HCT116 (cell line): ENCODE measurements around the gene PRKCH. TPM values are rescaled to one million over a fixed set of nuclear protein-coding genes. Genes with fewer than 3 reads are reported as not detected.

Experiments used
- ATAC-seq: fragments of 200-7000 bp; cut with Tn5 transposase; 2 replicates; pipeline ENCODE4 v1.9.1; 2020; ENCODE audit warnings: mild to moderate bottlenecking, moderate library complexity
- BruUV-seq: library from RNA; stranded (reverse); fragments of 400-500 nt; replicated peaks from 2 replicates; lab custom pipeline; 2021; lab: Mats Ljungman, UMichigan
- CTCF ChIA-PET: fragments of 300-600 bp; sonication (Branson Sonifier 250); formaldehyde crosslinking; loops from one replicate; lab custom pipeline; 2021; ENCODE audit warnings: antibody characterized with exemption; lab: Charles Lee
- POLR2A ChIA-PET: fragments of 300-600, 350-600 bp; sonication (Branson Sonifier 250); formaldehyde crosslinking; loops from one replicate; lab custom pipeline; 2021; ENCODE audit warnings: antibody characterized with exemption; lab: Charles Lee
- RAD21 ChIA-PET, 2 experiments: fragments of 300-600 bp; sonication (Branson Sonifier 250); formaldehyde crosslinking; loops; one replicate each; lab custom pipeline; 2023; ENCODE audit warnings: low total read pairs in 2 of 2; ENCODE audit not compliant: uncharacterized antibody in 2 of 2, unreplicated experiment in 2 of 2, low non-redundant PET in 1 of 2; lab: Charles Lee
- DNase-seq: peaks from one replicate; pipeline ENCODE4 v3.0.0-alpha.2; 2010; ENCODE audit warnings: low read depth, low spot score
- H2AFZ ChIP-seq: fragments of 200-600 bp; shearing (Covaris generic), sonication (generic); 2 replicates; pipeline ENCODE4 v1.6.1; 2017; ENCODE audit warnings: low read depth, mixed run types, mixed read lengths, antibody characterized with exemption, low read length; ENCODE audit not compliant: poor library complexity, severe bottlenecking
- H3K27ac ChIP-seq: 2 replicates; pipeline ENCODE4 v1.5.1; 2012; ENCODE audit warnings: low read depth, low read length
- H3K27me3 ChIP-seq: fragments of 200-600 bp; sonication (generic); 2 replicates; pipeline ENCODE4 v1.6.1; 2016; ENCODE audit warnings: mixed run types, low read length, mixed read lengths; ENCODE audit not compliant: insufficient read depth
- H3K36me3 ChIP-seq, 2 experiments: fragments of 200-500 bp in 1 of 2; fragments of 200-600 bp in 1 of 2; sonication (Bioruptor generic) in 1 of 2; sonication (generic) in 1 of 2; 2 replicates each; pipeline versions ENCODE4 v1.5.1 to v1.6.1; 2014 to 2016; ENCODE audit warnings: low read length in 2 of 2, inconsistent platforms in 1 of 2, mixed read lengths in 1 of 2, mixed run types in 1 of 2; ENCODE audit not compliant: insufficient read depth in 2 of 2, control insufficient read depth in 1 of 2
- H3K4me1 ChIP-seq, 2 experiments: fragments of 200-600 bp in 1 of 2; sonication (generic) in 1 of 2; 2 replicates each; pipeline versions ENCODE4 v1.5.1 to v1.6.1; 2012 to 2017; ENCODE audit warnings: low read length in 2 of 2, inconsistent platforms in 1 of 2, mild to moderate bottlenecking in 1 of 2, mixed read lengths in 1 of 2, mixed run types in 1 of 2, moderate library complexity in 1 of 2; ENCODE audit not compliant: insufficient read depth in 2 of 2, control insufficient read depth in 1 of 2
- H3K4me2 ChIP-seq: fragments of 200-600 bp; sonication (generic); 2 replicates; pipeline ENCODE4 v1.6.1; 2017; ENCODE audit warnings: mixed run types, low read length, mixed read lengths
- H3K4me3 ChIP-seq, 2 experiments: fragments of 200-600 bp in 1 of 2; sonication (generic) in 1 of 2; replicated peaks in 1 of 2; 2 replicates each; pipeline ENCODE4 v1.5.1; 2011 to 2016; ENCODE audit warnings: low read length in 2 of 2, control low read depth in 1 of 2, low read depth in 1 of 2, mild to moderate bottlenecking in 1 of 2, mixed read lengths in 1 of 2, mixed run types in 1 of 2
- H3K79me2 ChIP-seq: fragments of 200-600 bp; sonication (generic); 2 replicates; pipeline ENCODE4 v1.6.1; 2017; ENCODE audit warnings: mild to moderate bottlenecking, mixed run types, low read length, moderate library complexity, mixed read lengths; ENCODE audit not compliant: insufficient read depth
- H3K9ac ChIP-seq: fragments of 200-600 bp; sonication (generic); 2 replicates; pipeline ENCODE4 v1.6.1; 2016; ENCODE audit warnings: low read length, mixed read lengths
- H3K9me2 ChIP-seq: fragments of 200-600 bp; sonication (generic), shearing (Covaris generic); 2 replicates; pipeline ENCODE4 v1.6.1; 2017; ENCODE audit warnings: mixed run types, mild to moderate bottlenecking, moderate library complexity; ENCODE audit not compliant: insufficient read depth
- H3K9me3 ChIP-seq, 2 experiments: fragments of 200-500 bp in 1 of 2; fragments of 200-600 bp in 1 of 2; sonication (Bioruptor generic) in 1 of 2; sonication (generic) in 1 of 2; 2 replicates each; pipeline ENCODE4 v1.6.1; 2014 to 2017; ENCODE audit warnings: low read length in 2 of 2, mixed read lengths in 2 of 2, inconsistent platforms in 1 of 2, low read depth in 1 of 2, mild to moderate bottlenecking in 1 of 2, mixed run types in 1 of 2, moderate library complexity in 1 of 2; ENCODE audit not compliant: control insufficient read depth in 1 of 2, insufficient read depth in 1 of 2
- H4K20me1 ChIP-seq: fragments of 200-600 bp; sonication (generic), shearing (Covaris generic); 2 replicates; pipeline ENCODE4 v1.6.1; 2017; ENCODE audit warnings: mixed run types, mild to moderate bottlenecking, moderate library complexity; ENCODE audit not compliant: insufficient read depth
- ATF3 ChIP-seq: IDR thresholded peaks from 2 replicates; pipeline ENCODE4 v1.6.1; 2012
- CBX3 ChIP-seq: IDR thresholded peaks from 2 replicates; pipeline ENCODE4 v1.6.1; 2012; ENCODE audit warnings: low read depth
- CEBPB ChIP-seq: IDR thresholded peaks from 2 replicates; pipeline ENCODE4 v1.6.1; 2012; ENCODE audit warnings: low read depth
- CTCF ChIP-seq, 3 experiments: fragments of 200-600 bp in 1 of 3; sonication (generic) in 1 of 3; IDR thresholded peaks in 2 of 3; conservative IDR thresholded peaks in 1 of 3; 2 replicates each; pipeline ENCODE4 v1.5.1; 2012 to 2017; ENCODE audit warnings: low read depth in 2 of 3, low read length in 2 of 3, antibody characterized with exemption in 1 of 3, borderline replicate concordance in 1 of 3, control low read depth in 1 of 3, mild to moderate bottlenecking in 1 of 3, mixed read lengths in 1 of 3, mixed run types in 1 of 3, moderate library complexity in 1 of 3; ENCODE audit not compliant: insufficient read depth in 1 of 3
- EGR1 ChIP-seq: IDR thresholded peaks from 2 replicates; pipeline ENCODE4 v1.6.1; 2012; ENCODE audit warnings: low read depth
- ELF1 ChIP-seq: IDR thresholded peaks from 2 replicates; pipeline ENCODE4 v1.6.1; 2012; ENCODE audit warnings: low read depth, borderline replicate concordance
- FOSL1 ChIP-seq: IDR thresholded peaks from 2 replicates; pipeline ENCODE4 v1.6.1; 2012; ENCODE audit warnings: low read depth
- JUND ChIP-seq: IDR thresholded peaks from 2 replicates; pipeline ENCODE4 v1.6.1; 2012
- POLR2A ChIP-seq: IDR thresholded peaks from 2 replicates; pipeline ENCODE4 v1.7.0; 2011; ENCODE audit warnings: borderline replicate concordance; ENCODE audit not compliant: insufficient read depth, insufficient read length; ENCODE audit errors: extremely low read depth
- POLR2AphosphoS5 ChIP-seq: IDR thresholded peaks from 2 replicates; pipeline ENCODE4 v1.6.1; 2011; ENCODE audit warnings: mild to moderate bottlenecking, low read depth, low read length, moderate library complexity
- RAD21 ChIP-seq: IDR thresholded peaks from 2 replicates; pipeline ENCODE4 v1.6.1; 2012; ENCODE audit warnings: low read depth, mild to moderate bottlenecking
- REST ChIP-seq: IDR thresholded peaks from 2 replicates; pipeline ENCODE4 v1.6.1; 2012; ENCODE audit warnings: low read depth
- SIN3A ChIP-seq: IDR thresholded peaks from 2 replicates; pipeline ENCODE4 v1.6.1; 2012; ENCODE audit warnings: low read depth
- SRF ChIP-seq: IDR thresholded peaks from 2 replicates; pipeline ENCODE4 v1.6.1; 2012; ENCODE audit warnings: low read depth
- TCF7L2 ChIP-seq: IDR thresholded peaks from 2 replicates; pipeline ENCODE4 v1.7.0; 2011; ENCODE audit warnings: borderline replicate concordance, inconsistent platforms; ENCODE audit not compliant: insufficient read depth, insufficient read length; ENCODE audit errors: extremely low read depth
- YY1 ChIP-seq: IDR thresholded peaks from 2 replicates; pipeline ENCODE4 v1.6.1; 2011; ENCODE audit warnings: low read length, low read depth, moderate library complexity, mild to moderate bottlenecking; ENCODE audit not compliant: insufficient replicate concordance; ENCODE audit errors: extremely low read depth
- ZBTB33 ChIP-seq: IDR thresholded peaks from 2 replicates; pipeline ENCODE4 v1.6.1; 2011; ENCODE audit warnings: mild to moderate bottlenecking, low read length, moderate library complexity; ENCODE audit not compliant: insufficient replicate concordance; ENCODE audit errors: extremely low read depth
- ZFX ChIP-seq: fragments of 450-650 bp; IDR thresholded peaks from 2 replicates; pipeline ENCODE4 v1.6.1; 2017
- ZNF274 ChIP-seq: fragments of 200-500 bp; sonication (Bioruptor generic); IDR thresholded peaks from 2 replicates; pipeline ENCODE4 v1.6.1; 2014; ENCODE audit warnings: mild to moderate bottlenecking, low read depth, low read length, inconsistent platforms
- intact Hi-C: fragments of 100-400 bp; cut with micrococcal nuclease; formaldehyde crosslinking; loops from 2 replicates; pipeline ENCODE4 v1.10.0; 2022
- total RNA-seq: library from RNA; stranded (reverse); gene quantifications from one replicate; pipeline ENCODE4 v1.2.1, GENCODE V29; 2021; ENCODE audit not compliant: unreplicated experiment
- TF ChIP-seq, protein P1 (sequence below): IDR thresholded peaks from 2 replicates; pipeline ENCODE4 v1.6.1; 2012

Gene PRKCH
- total RNA-seq, 1 experiment from 2014 or later = 16.6 TPM

DNA sequence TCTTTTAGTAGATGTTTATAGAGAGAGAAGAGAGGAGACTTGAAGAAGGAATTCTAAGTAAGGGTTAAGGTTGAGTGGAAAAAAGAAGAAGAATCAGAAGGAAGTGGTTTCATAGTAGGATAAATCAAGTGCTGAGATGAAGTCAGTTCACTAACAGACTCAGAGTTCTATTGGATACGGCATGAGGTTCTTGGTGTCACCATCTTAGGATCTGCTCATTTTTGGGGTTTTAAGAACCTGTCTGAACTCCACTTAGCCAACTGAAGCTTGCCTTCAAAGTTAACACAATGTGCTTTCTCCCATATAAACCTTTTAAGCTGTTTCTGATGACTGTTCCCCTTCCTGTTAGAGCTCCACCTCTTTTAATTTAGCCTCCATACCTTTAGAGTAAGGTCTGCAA is 152.6 kb downstream of the PRKCH start:
- Histone ChIP-seq H3K9ac (no peak overlapping the region), H3K79me2 (no peaks in the 10 kb centered on the region), H4K20me1 (no peaks in the 10 kb centered on the region), H3K27ac (no peak overlapping the region), H3K4me1 (peaks cover 37 to 45% of the 10 kb centered on the region in 2 experiments), H3K9me3 (no peaks in the 10 kb centered on the region), H3K4me3 (no peak overlapping the region), H3K36me3 (no peaks in the 10 kb centered on the region), H3K9me2 (no peaks in the 10 kb centered on the region), H2AFZ (no peak overlapping the region), H3K4me2 (no peak overlapping the region), H3K27me3 (no peaks in the 10 kb centered on the region)
- ChIA-PET POLR2A (no interaction called here), RAD21 (no interaction called here), CTCF (interaction anchor here (1.6 to 3.5 kb wide), 2 partner anchors 89 to 364 kb away, joined by 3 to 19 read pairs; no protein-coding TSS in a partner anchor)
- DNase-seq = no peak
- ATAC-seq = no peak
- no TSS peak for BruUV-seq
- intact Hi-C loops = no loop called here
- TF ChIP-seq CTCF (IDR thresholded peaks at IDR 0.05 in 2 of 3, conservative IDR thresholded peaks at IDR 0.05 in 1 of 3; ENCODE audit: borderline replicate concordance in 1 of 3, insufficient read depth in 1 of 3, low read depth in 2 of 3, low read length in 2 of 3) (no peak), ZFX (no peak), RAD21 (no peak), FOSL1 (no peak), EGR1 (no peak), SIN3A (no peak), SRF (no peak), ATF3 (no peak), CBX3 (no peak), CEBPB (no peak), ZBTB33 (no peak), REST (no peak), ELF1 (no peak), YY1 (no peak), ZNF274 (no peak), POLR2AphosphoS5 (no peak), JUND (no peak), TCF7L2 (no peak), POLR2A (no peak)
- TF ChIP-seq, protein P1, sequence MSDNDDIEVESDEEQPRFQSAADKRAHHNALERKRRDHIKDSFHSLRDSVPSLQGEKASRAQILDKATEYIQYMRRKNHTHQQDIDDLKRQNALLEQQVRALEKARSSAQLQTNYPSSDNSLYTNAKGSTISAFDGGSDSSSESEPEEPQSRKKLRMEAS = no peak
